Measurements from ENCODE around the gene FAM241B.

The FAM241B gene

GRCh38 chr10:69647819-69648218 is 17.8 kb downstream of the FAM241B start:
- DNase-seq (ENCODE audit: low read depth in 1 of 2, low spot score in 1 of 2): no peak

DNA sequence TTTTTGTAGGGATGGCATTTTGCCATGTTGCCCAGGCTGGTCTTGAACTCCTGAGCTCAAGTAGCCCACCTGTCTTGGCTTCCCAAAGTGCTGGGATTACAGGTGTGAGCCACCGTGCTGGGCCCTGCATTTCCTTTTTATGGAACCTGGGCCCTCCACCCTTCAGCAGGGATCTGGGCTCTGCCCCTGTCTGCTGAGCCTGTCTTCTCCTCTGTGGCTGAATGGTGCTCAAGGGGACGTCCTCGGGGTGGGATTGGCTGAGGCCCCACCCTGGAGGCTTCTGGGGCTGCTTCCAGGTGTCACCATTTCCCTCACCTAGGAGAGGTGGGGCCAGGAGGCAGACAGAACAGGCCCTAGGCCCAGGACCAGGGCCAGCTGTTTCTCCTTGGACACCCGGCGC is 18.4 kb downstream of the FAM241B start:
- DNase-seq (ENCODE audit: low read depth in 1 of 2, low spot score in 1 of 2): no peak

DNA sequence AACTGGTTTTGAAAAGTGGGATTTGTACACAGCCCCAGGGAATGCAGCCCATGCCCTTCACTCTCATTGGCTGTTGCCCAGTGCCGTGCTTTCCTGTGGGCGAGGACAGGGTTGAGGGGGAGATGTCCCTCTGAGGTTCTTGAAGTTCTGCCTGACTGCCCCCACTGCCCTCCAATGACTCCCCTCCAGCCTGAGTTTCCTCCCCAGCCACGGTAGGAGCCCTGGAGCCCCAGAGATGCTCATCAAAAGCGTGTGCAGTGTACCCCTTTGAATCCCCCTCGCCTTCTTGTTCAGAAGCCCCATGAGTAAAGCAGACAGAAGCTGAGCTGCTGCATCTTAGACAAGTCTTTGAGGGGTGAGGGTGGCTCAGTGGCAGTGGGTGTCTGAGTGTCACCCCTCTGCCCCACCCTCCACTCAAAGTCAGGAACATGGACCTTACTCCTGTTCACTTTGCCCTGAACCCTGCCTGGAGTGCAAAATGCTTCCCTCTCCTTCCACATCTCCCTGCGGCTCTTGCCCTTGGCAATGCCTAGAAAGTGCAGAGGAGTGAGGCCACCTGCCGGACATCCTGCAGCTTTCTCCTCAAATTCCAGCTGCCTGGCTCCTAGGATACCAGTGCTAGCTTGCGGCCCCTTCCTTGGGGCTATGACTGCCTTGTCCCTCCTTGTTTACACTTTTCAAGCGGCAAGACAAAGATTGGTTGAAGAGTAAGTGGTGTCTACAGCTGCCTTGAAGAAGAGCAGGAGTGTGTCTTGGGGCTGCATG is 19.9 kb downstream of the FAM241B start:
- no peak for DNase-seq (ENCODE audit: low read depth in 1 of 2, low spot score in 1 of 2)

DNA sequence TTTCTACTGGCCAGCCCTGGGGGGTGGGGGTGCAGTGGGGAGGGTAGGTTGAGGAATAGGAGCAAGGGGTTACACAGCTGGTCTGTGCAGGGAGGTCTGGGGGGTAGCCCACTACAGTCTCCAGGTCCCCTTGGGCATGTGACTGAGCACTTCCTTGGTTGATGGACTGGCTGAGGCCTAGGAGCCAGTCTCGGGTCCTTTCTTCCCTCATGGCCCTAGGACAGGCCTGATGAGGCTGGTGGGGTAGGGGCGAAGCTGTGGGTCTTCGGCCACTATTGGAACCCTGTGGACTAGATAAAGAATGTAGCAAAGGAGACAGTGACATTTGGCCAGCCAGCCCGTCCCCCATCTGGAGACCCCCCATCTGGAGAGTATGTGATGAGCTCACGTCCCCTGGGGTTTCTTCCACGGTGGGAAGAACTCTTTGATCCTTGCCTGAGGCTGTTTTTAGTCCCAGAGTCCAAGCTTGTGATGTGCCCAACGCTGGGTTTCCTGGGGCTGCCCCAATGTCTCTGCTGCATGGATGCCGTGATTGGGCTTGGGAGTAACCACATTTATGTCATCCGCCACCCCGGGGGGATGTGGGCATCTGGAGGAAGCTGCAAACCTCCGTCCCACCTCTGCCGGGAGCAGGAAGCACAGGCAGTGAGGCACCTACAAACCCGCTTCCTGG is 20.7 kb downstream of the FAM241B start:
- DNase-seq (ENCODE audit: low read depth in 1 of 2, low spot score in 1 of 2): no peak

GRCh38 chr10:69651362-69651761 is 21.3 kb downstream of the FAM241B start:
- no peak for DNase-seq (ENCODE audit: low read depth in 1 of 2, low spot score in 1 of 2)

DNA sequence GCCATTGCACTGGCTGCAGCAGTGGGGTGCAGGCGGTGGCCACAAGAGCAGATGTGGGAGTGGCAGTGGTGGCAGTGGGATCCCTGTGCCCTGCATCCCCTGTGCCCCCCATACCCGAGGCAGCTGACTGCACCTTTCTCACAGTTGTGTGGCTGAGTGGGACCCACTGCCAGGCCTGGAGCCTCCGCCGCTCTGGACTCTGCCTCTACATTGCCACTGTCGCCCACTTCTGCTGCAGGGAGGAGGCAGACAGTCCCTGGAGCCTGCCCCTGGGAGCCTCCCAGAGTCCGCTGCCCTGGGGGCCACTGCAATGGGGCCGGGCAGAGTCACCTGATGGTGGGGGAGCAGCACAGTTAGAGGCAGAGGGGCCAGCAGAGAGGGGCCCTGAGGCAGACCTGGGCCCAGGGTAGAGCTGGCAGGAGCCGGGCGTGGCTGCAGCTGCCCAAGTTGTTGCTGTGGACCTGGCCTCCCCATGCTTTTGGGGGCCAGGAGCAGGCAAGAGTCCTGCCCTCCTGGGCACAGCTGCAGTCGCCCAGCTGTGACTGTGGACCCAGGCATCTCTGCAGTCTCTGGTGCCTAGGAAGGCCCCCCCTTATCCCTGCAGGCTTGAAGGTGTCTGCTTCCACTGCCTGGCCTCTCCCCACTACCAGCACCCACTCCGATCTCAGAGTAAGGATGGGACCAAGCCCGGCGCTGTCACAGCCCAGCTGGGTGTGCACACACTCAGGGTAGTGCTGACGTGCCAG is 22.2 kb downstream of the FAM241B start:
- DNase-seq (ENCODE audit: low read depth in 1 of 2, low spot score in 1 of 2): no peak

DNA sequence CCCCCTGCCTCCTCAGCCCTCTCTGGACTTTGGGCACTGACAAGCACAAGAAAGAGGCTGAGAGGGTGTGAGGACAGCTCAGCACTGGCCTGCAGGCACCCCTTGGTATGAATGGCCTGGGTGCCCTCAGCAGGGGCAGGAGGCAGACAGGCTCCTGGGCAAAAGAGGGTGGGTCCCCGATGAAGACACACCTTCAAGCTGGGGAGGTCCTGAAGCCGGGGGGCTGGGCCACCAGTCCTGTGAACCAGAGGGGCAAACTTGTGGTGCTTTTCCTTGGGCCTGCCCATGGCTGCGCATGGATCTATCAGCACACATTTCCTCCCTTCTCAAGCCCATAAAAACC is 22.8 kb downstream of the FAM241B start:
- DNase-seq (ENCODE audit: low read depth in 1 of 2, low spot score in 1 of 2): no peak

DNA sequence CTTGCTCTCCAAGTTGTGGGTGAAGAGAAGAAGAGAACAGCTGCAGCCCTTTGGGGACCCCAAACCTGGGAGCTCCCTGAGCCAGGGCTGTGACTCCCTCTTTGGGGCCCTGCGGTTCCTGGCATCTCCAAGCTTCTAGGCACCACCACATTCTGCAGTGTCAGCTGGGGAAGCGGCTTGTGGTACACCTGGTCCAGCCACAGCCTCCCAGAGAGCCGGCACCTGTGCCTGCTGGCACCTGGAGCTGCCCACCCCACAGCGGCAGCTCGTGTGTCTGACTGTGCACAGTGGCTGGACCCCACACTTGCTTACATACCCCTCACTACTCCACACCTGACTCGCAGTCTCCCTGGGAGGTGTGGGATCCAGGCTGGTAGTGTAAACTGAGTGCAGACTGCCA is 23.5 kb downstream of the FAM241B start:
- DNase-seq (ENCODE audit: low read depth in 1 of 2, low spot score in 1 of 2): no peak

GRCh38 chr10:69655124-69655867 is 25.2 kb downstream of the FAM241B start:
- no peak for DNase-seq (ENCODE audit: low read depth in 1 of 2, low spot score in 1 of 2)

DNA sequence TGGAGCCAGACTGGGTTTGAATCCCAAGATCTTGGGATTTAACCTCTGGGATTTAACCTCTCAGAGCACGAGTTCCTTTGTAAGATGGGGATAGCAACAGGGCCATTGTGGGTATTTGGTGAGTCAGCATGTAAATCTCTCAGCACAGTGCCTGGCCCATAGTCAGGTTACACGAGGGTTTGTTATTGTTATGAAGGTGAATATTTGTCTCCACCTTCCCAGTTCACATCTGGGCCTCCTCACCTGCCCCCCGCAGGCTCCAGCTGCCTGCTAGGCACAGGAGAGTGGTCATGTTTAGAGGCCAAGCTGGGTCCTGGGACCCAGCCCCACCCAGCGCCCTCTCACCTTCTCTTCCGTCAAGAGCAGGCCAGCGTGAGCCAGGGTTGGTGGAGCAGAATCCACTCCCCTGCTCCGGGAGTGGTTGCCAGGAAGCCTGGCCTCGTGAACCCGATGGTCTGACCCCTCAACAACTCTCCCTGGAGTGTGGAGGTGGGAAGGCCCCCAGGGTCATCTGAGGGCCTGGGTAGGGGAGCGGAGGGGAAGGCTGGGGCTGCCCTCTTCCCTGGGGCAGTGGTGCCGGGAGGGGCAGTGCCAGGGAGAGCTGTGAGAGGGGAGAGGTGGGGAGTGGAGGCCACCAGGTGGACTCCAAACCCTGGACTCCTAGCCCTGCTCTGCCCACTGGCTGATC is 26.0 kb downstream of the FAM241B start:
- DNase-seq (ENCODE audit: low read depth in 1 of 2, low spot score in 1 of 2): no peak

GRCh38 chr10:69656742-69657269 is 26.8 kb downstream of the FAM241B start:
- no peak for DNase-seq (ENCODE audit: low read depth in 1 of 2, low spot score in 1 of 2)

DNA sequence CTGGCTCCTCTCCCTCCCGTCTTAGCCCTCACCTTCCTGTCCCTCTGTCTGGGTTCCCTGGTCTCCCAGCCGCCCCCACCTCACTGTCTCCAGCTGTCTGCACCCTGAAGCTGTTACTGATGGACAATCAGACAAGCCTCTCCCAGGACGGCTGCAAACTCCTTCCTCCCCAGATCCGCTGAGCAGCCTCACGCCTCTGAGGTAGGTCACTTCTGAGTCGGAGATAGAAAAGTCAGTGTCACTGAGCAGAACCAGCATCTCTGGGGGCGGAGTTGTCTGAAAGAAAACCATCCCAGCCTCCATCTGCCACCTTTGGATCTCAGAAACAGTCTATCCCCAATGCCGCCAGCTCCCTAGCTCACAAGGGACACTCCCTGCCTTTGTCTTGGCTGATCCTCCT is 27.4 kb downstream of the FAM241B start:
- no peak for DNase-seq (ENCODE audit: low read depth in 1 of 2, low spot score in 1 of 2)

GRCh38 chr10:69657866-69658265 is 27.8 kb downstream of the FAM241B start:
- DNase-seq (ENCODE audit: low read depth in 1 of 2, low spot score in 1 of 2): no peak

- no peak for DNase-seq (ENCODE audit: low read depth in 1 of 2, low spot score in 1 of 2)
Measured at GRCh38 chr10:69659241-69660038, 29.4 kb downstream of the FAM241B start.

DNA sequence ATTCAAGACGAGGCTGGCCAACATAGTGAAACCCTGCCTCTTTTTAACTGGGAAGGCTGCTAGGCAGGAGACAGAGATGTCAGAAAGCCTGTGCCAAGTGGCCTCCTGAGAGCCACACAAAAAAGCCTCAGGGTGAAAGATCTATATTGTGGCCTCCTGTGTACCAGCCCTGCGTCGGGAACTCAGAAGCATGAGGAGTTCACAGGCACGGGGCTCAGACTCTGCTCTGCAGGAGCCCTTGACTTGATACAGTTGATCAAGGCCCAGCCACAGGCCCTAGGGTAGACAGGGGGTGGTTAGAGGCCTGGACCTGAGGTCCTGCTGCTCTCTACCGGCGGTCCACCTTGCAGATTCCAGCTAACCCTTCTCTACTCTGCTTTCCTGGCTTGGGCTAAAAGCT is 30.2 kb downstream of the FAM241B start:
- no peak for DNase-seq (ENCODE audit: low read depth in 1 of 2, low spot score in 1 of 2)

DNA sequence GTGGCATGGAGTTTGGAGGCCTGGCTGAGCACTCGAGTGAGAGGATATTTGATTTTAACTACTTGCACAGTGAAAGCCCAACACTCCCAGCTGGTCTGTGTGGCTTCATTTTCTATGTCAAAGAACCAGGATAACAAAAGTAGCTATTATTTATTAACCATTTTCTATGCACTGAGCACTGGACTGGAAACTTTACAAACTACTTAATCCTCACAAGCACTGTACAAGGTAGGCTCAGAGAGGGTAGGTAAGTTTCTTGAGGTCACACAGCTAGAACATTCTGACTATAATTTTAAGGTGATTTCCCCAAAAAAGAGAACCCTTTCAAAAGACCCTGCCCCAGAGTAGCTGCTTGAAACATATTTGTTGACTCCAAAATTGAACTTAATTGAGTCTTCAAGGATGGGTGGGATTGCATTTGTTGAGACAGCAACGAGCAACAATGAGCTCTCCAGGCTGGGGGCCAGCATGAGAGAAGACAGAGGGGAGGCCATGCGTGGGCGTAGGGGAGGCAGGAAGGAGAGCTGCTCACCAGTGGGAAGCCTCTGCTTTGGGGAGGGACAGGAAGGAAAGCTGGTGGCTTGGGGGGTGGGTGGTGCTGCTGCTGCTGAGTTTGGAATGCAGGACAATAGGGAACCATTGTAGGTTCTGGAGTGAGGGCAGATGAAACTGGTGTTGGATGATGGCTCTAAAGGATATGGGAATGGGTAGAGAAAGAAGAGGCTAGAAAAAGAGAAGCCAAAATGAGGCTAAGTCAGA is 31.5 kb downstream of the FAM241B start:
- no peak for DNase-seq (ENCODE audit: low read depth in 1 of 2, low spot score in 1 of 2)

GRCh38 chr10:69662173-69662877 is 32.3 kb downstream of the FAM241B start:
- DNase-seq (ENCODE audit: low read depth in 1 of 2, low spot score in 1 of 2): no peak

- no peak for DNase-seq (ENCODE audit: low read depth in 1 of 2, low spot score in 1 of 2)
Measured at GRCh38 chr10:69662901-69663300, 32.9 kb downstream of the FAM241B start.

Measured in activated T-helper 1 cell treated with anti-CD3 and anti-CD28 coated beads, Interleukin-2, amount 50 U/mL, for 16 hours (primary cell).